ENCODE data around the gene FRMPD4.

- TF ChIP-seq CTCF (IDR thresholded peaks at IDR 0.05; ENCODE audit: insufficient read depth, low read depth, low read length) (no peak), EZH2 (IDR thresholded peaks at IDR 0.05; ENCODE audit: insufficient read depth, low read length) (no peak)
These were observed 534.3 kb downstream of the FRMPD4 start for GRCh38 chrX:12672367-12673106.

Data from astrocyte (in vitro differentiated cells and primary cell).